ENCODE data around the gene GMEB1.

The GMEB1 gene

GRCh38 chr1:28737307-28738132, 68.9 kb downstream of the GMEB1 start:
- no peak for TF ChIP-seq GATA3 (IDR thresholded peaks at IDR 0.05; ENCODE audit: low read depth, low read length)
- no peak for TF ChIP-seq GATA2 (IDR thresholded peaks at IDR 0.05; ENCODE audit: low read depth, low read length)

- no peak for TF ChIP-seq GATA3 (IDR thresholded peaks at IDR 0.05; ENCODE audit: low read depth, low read length)
- TF ChIP-seq GATA2 (IDR thresholded peaks at IDR 0.05; ENCODE audit: low read depth, low read length) = no peak
Observed at GRCh38 chr1:28740118-28740517, 71.5 kb downstream of the GMEB1 start.

GRCh38 chr1:28744184-28744583, 75.6 kb downstream of the GMEB1 start:
- no peak for TF ChIP-seq GATA2 (IDR thresholded peaks at IDR 0.05; ENCODE audit: low read depth, low read length)
- TF ChIP-seq GATA3 (IDR thresholded peaks at IDR 0.05; ENCODE audit: low read depth, low read length) = no peak

- no peak for TF ChIP-seq GATA3 (IDR thresholded peaks at IDR 0.05; ENCODE audit: low read depth, low read length)
- TF ChIP-seq GATA2 (IDR thresholded peaks at IDR 0.05; ENCODE audit: low read depth, low read length) = no peak
Observed at GRCh38 chr1:28745653-28746173, 77.1 kb downstream of the GMEB1 start.

- TF ChIP-seq GATA3 (IDR thresholded peaks at IDR 0.05; ENCODE audit: low read depth, low read length) (no peak), GATA2 (IDR thresholded peaks at IDR 0.05; ENCODE audit: low read depth, low read length) (no peak)
Observed at GRCh38 chr1:28750330-28750729, 81.7 kb downstream of the GMEB1 start.

GRCh38 chr1:28751315-28752060, 82.9 kb downstream of the GMEB1 start:
- TF ChIP-seq GATA3 (IDR thresholded peaks at IDR 0.05; ENCODE audit: low read depth, low read length) (no peak), GATA2 (IDR thresholded peaks at IDR 0.05; ENCODE audit: low read depth, low read length) (no peak)

- TF ChIP-seq GATA3 (IDR thresholded peaks at IDR 0.05; ENCODE audit: low read depth, low read length) (no peak), GATA2 (IDR thresholded peaks at IDR 0.05; ENCODE audit: low read depth, low read length) (no peak)
Observed at GRCh38 chr1:28755701-28756100, 87.1 kb downstream of the GMEB1 start.

- TF ChIP-seq GATA3 (IDR thresholded peaks at IDR 0.05; ENCODE audit: low read depth, low read length) (no peak), GATA2 (IDR thresholded peaks at IDR 0.05; ENCODE audit: low read depth, low read length) (no peak)
Observed at GRCh38 chr1:28756846-28757245, 88.3 kb downstream of the GMEB1 start.

- TF ChIP-seq GATA3 (IDR thresholded peaks at IDR 0.05; ENCODE audit: low read depth, low read length) (no peak), GATA2 (IDR thresholded peaks at IDR 0.05; ENCODE audit: low read depth, low read length) (no peak)
Observed at GRCh38 chr1:28758420-28758819, 89.8 kb downstream of the GMEB1 start.

GRCh38 chr1:28759257-28759656, 90.7 kb downstream of the GMEB1 start:
- TF ChIP-seq GATA2 (IDR thresholded peaks at IDR 0.05; ENCODE audit: low read depth, low read length) = no peak
- no peak for TF ChIP-seq GATA3 (IDR thresholded peaks at IDR 0.05; ENCODE audit: low read depth, low read length)

- TF ChIP-seq GATA3 (IDR thresholded peaks at IDR 0.05; ENCODE audit: low read depth, low read length) = no peak
- TF ChIP-seq GATA2 (IDR thresholded peaks at IDR 0.05; ENCODE audit: low read depth, low read length) = no peak
Observed at GRCh38 chr1:28761189-28761588, 92.6 kb downstream of the GMEB1 start.

- TF ChIP-seq GATA2 (IDR thresholded peaks at IDR 0.05; ENCODE audit: low read depth, low read length) = no peak
- no peak for TF ChIP-seq GATA3 (IDR thresholded peaks at IDR 0.05; ENCODE audit: low read depth, low read length)
Observed at GRCh38 chr1:28766532-28767183, 98.1 kb downstream of the GMEB1 start.

All from SH-SY5Y (cell line).